Effector CD8-positive, alpha-beta T cell (primary cell): ENCODE data around the gene TNFRSF1B.
A peak's percentile ranks its signal among the peaks of the same experiment; 100 is the strongest.
"Not testable (repeated sequence)": the region's sequence is repeated elsewhere in the genome, so short reads cannot be mapped to it uniquely, and the experiment has no call there.

Experiments
- DNase-seq: peaks from one replicate; lab custom pipeline; 2025; lab: John Stamatoyannopoulos, UW

Gene TNFRSF1B

GRCh38 chr1:12222700-12223099 lies 55.9 kb downstream of the TNFRSF1B start:
- not testable (repeated sequence) for DNase-seq

GRCh38 chr1:12224092-12224491 lies 57.3 kb downstream of the TNFRSF1B start:
- not testable (repeated sequence) for DNase-seq

GRCh38 chr1:12228979-12229378 lies 62.2 kb downstream of the TNFRSF1B start:
- DNase-seq, result no peak

GRCh38 chr1:12229386-12229834 lies 62.6 kb downstream of the TNFRSF1B start:
- no peak for DNase-seq

- DNase-seq, result peak; percentile 73
Observed at GRCh38 chr1:12229835-12230548, 63.2 kb downstream of the TNFRSF1B start, which contains the start of gene VPS13D. TSS of gene VPS13D (plus strand) at chr1:12230030. CDS start at chr1:12234267, 4,237 bp downstream.

- no peak for DNase-seq
Observed at GRCh38 chr1:12230549-12231275, 63.9 kb downstream of the TNFRSF1B start.

- no peak for DNase-seq
Observed at GRCh38 chr1:12231276-12231595, 64.4 kb downstream of the TNFRSF1B start.

GRCh38 chr1:12232221-12232620 lies 65.4 kb downstream of the TNFRSF1B start:
- no peak for DNase-seq

GRCh38 chr1:12244078-12244477 lies 77.3 kb downstream of the TNFRSF1B start:
- no peak for DNase-seq

GRCh38 chr1:12244585-12244984 lies 77.8 kb downstream of the TNFRSF1B start:
- no peak for DNase-seq

- no peak for DNase-seq
Observed at GRCh38 chr1:12245116-12245515, 78.3 kb downstream of the TNFRSF1B start.

GRCh38 chr1:12245733-12246132 lies 78.9 kb downstream of the TNFRSF1B start:
- DNase-seq, result no peak

- no peak for DNase-seq
Observed at GRCh38 chr1:12246584-12246983, 79.8 kb downstream of the TNFRSF1B start.

GRCh38 chr1:12249181-12249580 lies 82.4 kb downstream of the TNFRSF1B start:
- DNase-seq, result no peak

- no peak for DNase-seq
Observed at GRCh38 chr1:12249748-12250147, 83.0 kb downstream of the TNFRSF1B start.

- DNase-seq, result no peak
Observed at GRCh38 chr1:12251442-12251841, 84.7 kb downstream of the TNFRSF1B start.

- no peak for DNase-seq
Observed at GRCh38 chr1:12255913-12256312, 89.1 kb downstream of the TNFRSF1B start.

GRCh38 chr1:12258272-12258671 lies 91.5 kb downstream of the TNFRSF1B start:
- DNase-seq, result no peak
